GM21717 (cell line): Measurements from ENCODE around the gene RHOD.

Experiments
- ATAC-seq: cut with Tn5 transposase; IDR thresholded peaks from one replicate; pipeline ENCODE4 v1.9.1; 2021; ENCODE audit warnings: mild to moderate bottlenecking, moderate library complexity; ENCODE audit not compliant: unreplicated experiment

RHOD gene

GRCh38 chr11:67058506-67058905 lies 1.9 kb downstream of the RHOD start:
- ATAC-seq = no peak

- no peak for ATAC-seq
Observed at GRCh38 chr11:67059671-67060070, 3.0 kb downstream of the RHOD start.

- no peak for ATAC-seq
Observed at GRCh38 chr11:67060111-67060522, 3.5 kb downstream of the RHOD start.

- ATAC-seq = no peak
Observed at GRCh38 chr11:67062526-67063373, 6.1 kb downstream of the RHOD start.

GRCh38 chr11:67066333-67066709 lies 9.7 kb downstream of the RHOD start:
- ATAC-seq = no peak

- no peak for ATAC-seq
Observed at GRCh38 chr11:67071420-67072284, 15.0 kb downstream of the RHOD start.

GRCh38 chr11:67072295-67072694 lies 15.6 kb downstream of the RHOD start:
- ATAC-seq = no peak

- no peak for ATAC-seq
Observed at GRCh38 chr11:67073908-67074307, 17.3 kb downstream of the RHOD start.

- no peak for ATAC-seq
Observed at GRCh38 chr11:67076202-67076601, 19.6 kb downstream of the RHOD start.

GRCh38 chr11:67079065-67079705 lies 22.5 kb downstream of the RHOD start:
- ATAC-seq = no peak

- no peak for ATAC-seq
Observed at GRCh38 chr11:67082071-67082791, 25.6 kb downstream of the RHOD start.

GRCh38 chr11:67083786-67084366 lies 27.2 kb downstream of the RHOD start:
- ATAC-seq = no peak

GRCh38 chr11:67085617-67086016 lies 29.0 kb downstream of the RHOD start:
- ATAC-seq = no peak

GRCh38 chr11:67090717-67091116 lies 34.1 kb downstream of the RHOD start:
- no peak for ATAC-seq

GRCh38 chr11:67095214-67095507 lies 38.5 kb downstream of the RHOD start:
- ATAC-seq = no peak

- ATAC-seq = no peak
Observed at GRCh38 chr11:67098799-67099429, 42.3 kb downstream of the RHOD start.

GRCh38 chr11:67099831-67100324 lies 43.2 kb downstream of the RHOD start:
- no peak for ATAC-seq

GRCh38 chr11:67102664-67103063 lies 46.0 kb downstream of the RHOD start:
- no peak for ATAC-seq

GRCh38 chr11:67105964-67106363 lies 49.3 kb downstream of the RHOD start:
- no peak for ATAC-seq

GRCh38 chr11:67111261-67111660 lies 54.6 kb downstream of the RHOD start:
- ATAC-seq = no peak
